GM18508 (cell line): ENCODE results near the gene PIWIL4.
A peak's percentile ranks its signal among the peaks of the same experiment; 100 is the strongest.
"Not testable (repeated sequence)": the region's sequence is repeated elsewhere in the genome, so short reads cannot be mapped to it uniquely, and the experiment has no call there.

Experiments
- ATAC-seq: cut with Tn5 transposase; IDR thresholded peaks from one replicate; pipeline ENCODE4 v1.9.1; 2021; ENCODE audit warnings: moderate number of reproducible peaks; ENCODE audit not compliant: insufficient read depth, unreplicated experiment

PIWIL4 gene

GRCh38 chr11:94546162-94546470, 21.1 kb upstream of the PIWIL4 start:
- no peak for ATAC-seq

GRCh38 chr11:94546886-94547285, 20.3 kb upstream of the PIWIL4 start:
- no peak for ATAC-seq

- no peak for ATAC-seq
Observed at GRCh38 chr11:94549146-94549545, 18.0 kb upstream of the PIWIL4 start.

GRCh38 chr11:94550513-94550912, 16.7 kb upstream of the PIWIL4 start:
- ATAC-seq = no peak

- ATAC-seq = no peak
Observed at GRCh38 chr11:94553938-94554337, 13.2 kb upstream of the PIWIL4 start.

GRCh38 chr11:94555752-94556329, 11.3 kb upstream of the PIWIL4 start:
- ATAC-seq = not testable (repeated sequence)

GRCh38 chr11:94557421-94557820, 9.7 kb upstream of the PIWIL4 start:
- ATAC-seq = no peak

- no peak for ATAC-seq
Observed at GRCh38 chr11:94557992-94558391, 9.2 kb upstream of the PIWIL4 start.

- ATAC-seq = no peak
Observed at GRCh38 chr11:94558468-94558867, 8.7 kb upstream of the PIWIL4 start.

- no peak for ATAC-seq
Observed at GRCh38 chr11:94558932-94559331, 8.2 kb upstream of the PIWIL4 start.

GRCh38 chr11:94559361-94559760, 7.8 kb upstream of the PIWIL4 start:
- no peak for ATAC-seq

GRCh38 chr11:94560834-94561233, 6.3 kb upstream of the PIWIL4 start:
- no peak for ATAC-seq

- no peak for ATAC-seq
Observed at GRCh38 chr11:94563176-94563847, 3.9 kb upstream of the PIWIL4 start.

GRCh38 chr11:94563848-94564467, 3.2 kb upstream of the PIWIL4 start:
- ATAC-seq = no peak

GRCh38 chr11:94568200-94568599, 1.0 kb downstream of the PIWIL4 start:
- no peak for ATAC-seq

GRCh38 chr11:94568717-94569116, 1.5 kb downstream of the PIWIL4 start:
- ATAC-seq = no peak

- ATAC-seq = not testable (repeated sequence)
Observed at GRCh38 chr11:94572975-94573374, 5.8 kb downstream of the PIWIL4 start.

- ATAC-seq = no peak
Observed at GRCh38 chr11:94574193-94574961, 7.2 kb downstream of the PIWIL4 start.

- ATAC-seq = no peak
Observed at GRCh38 chr11:94576306-94576705, 9.1 kb downstream of the PIWIL4 start.

- ATAC-seq = no peak
Observed at GRCh38 chr11:94577841-94578240, 10.7 kb downstream of the PIWIL4 start.

- peak; percentile 83 for ATAC-seq
Observed at GRCh38 chr11:94581926-94582325, 14.8 kb downstream of the PIWIL4 start.
